Stomach smooth muscle (tissue), 2 donors: Measurements from ENCODE around the gene ANKMY1.

ENCODE experiments used
- H3K27ac ChIP-seq: one replicate; pipeline ENCODE4 v1.7.0; 2013; ENCODE audit warnings: mild to moderate bottlenecking, low read length, inconsistent platforms
- H3K27me3 ChIP-seq, 2 donors: one replicate each; pipeline ENCODE4 v1.7.0; 2013; ENCODE audit warnings: low read length in 2 of 2; ENCODE audit not compliant: insufficient read depth in 2 of 2, control insufficient read depth in 1 of 2
- H3K36me3 ChIP-seq, 2 donors: one replicate each; pipeline ENCODE4 v1.7.0; 2013; ENCODE audit warnings: low read length in 2 of 2; ENCODE audit not compliant: control insufficient read depth in 2 of 2, insufficient read depth in 2 of 2
- H3K4me1 ChIP-seq: one replicate; pipeline ENCODE4 v1.7.0; 2013; ENCODE audit warnings: low read length; ENCODE audit not compliant: control insufficient read depth, insufficient read depth
- H3K4me3 ChIP-seq, 2 donors: one replicate each; pipeline ENCODE4 v1.7.0; 2013; ENCODE audit warnings: low read length in 2 of 2
- H3K9ac ChIP-seq, 2 donors: one replicate each; pipeline ENCODE4 v1.7.0; 2013; ENCODE audit warnings: low read length in 2 of 2, mild to moderate bottlenecking in 1 of 2
- H3K9me3 ChIP-seq, 2 donors: one replicate each; pipeline ENCODE4 v1.7.0; 2013; ENCODE audit warnings: low read length in 2 of 2; ENCODE audit not compliant: control insufficient read depth in 2 of 2
- donor health status: healthy.
- donor health status: Pancreatic carcinoma.

The ANKMY1 gene

GRCh38 chr2:240571314-240571973, 13.7 kb upstream of the ANKMY1 start:
- Histone ChIP-seq H3K4me3 (no peak overlapping the region), H3K9me3 (no peaks in the 10 kb centered on the region), H3K27me3 (no peaks in the 10 kb centered on the region), H3K4me1 (peaks cover 46% of the 10 kb centered on the region), H3K27ac (no peak overlapping the region), H3K36me3 (peaks cover 0 to 8% of the 10 kb centered on the region in 2 donors), H3K9ac (no peak overlapping the region)

GRCh38 chr2:240570531-240571313, 12.9 kb upstream of the ANKMY1 start:
- Histone ChIP-seq H3K9ac (no peak overlapping the region), H3K4me1 (peaks cover 52% of the 10 kb centered on the region), H3K4me3 (peak overlapping the region in 1 of 2 donors; percentile 80)

GRCh38 chr2:240569998-240570530, 12.3 kb upstream of the ANKMY1 start:
- H3K4me3 ChIP-seq, result peak overlapping the region; percentile 54 to 80
- H3K27ac ChIP-seq, result no peak overlapping the region

More at GRCh38 chr2:240570531-240571313, 12.9 kb upstream of the ANKMY1 start:
- no peaks in the 10 kb centered on the region for H3K9me3 ChIP-seq
- H3K36me3 ChIP-seq, result peaks cover 0 to 8% of the 10 kb centered on the region in 2 donors
- H3K27me3 ChIP-seq, result no peaks in the 10 kb centered on the region
- H3K27ac ChIP-seq, result no peak overlapping the region

GRCh38 chr2:240569523-240569997, 11.8 kb upstream of the ANKMY1 start:
- Histone ChIP-seq H3K27ac (peak overlapping the region; percentile 37), H3K9ac (peak overlapping the region in 1 of 2 donors; percentile 69), H3K9me3 (no peaks in the 10 kb centered on the region), H3K4me3 (peak overlapping the region; percentile 54 to 80), H3K27me3 (no peaks in the 10 kb centered on the region), H3K36me3 (peaks cover 0 to 6% of the 10 kb centered on the region in 2 donors), H3K4me1 (peaks cover 58% of the 10 kb centered on the region)

More at GRCh38 chr2:240569998-240570530, 12.3 kb upstream of the ANKMY1 start:
- peaks cover 0 to 8% of the 10 kb centered on the region in 2 donors for H3K36me3 ChIP-seq
- H3K9me3 ChIP-seq, result no peaks in the 10 kb centered on the region
- H3K9ac ChIP-seq, result no peak overlapping the region
- H3K27me3 ChIP-seq, result no peaks in the 10 kb centered on the region
- H3K4me1 ChIP-seq, result peaks cover 58% of the 10 kb centered on the region

GRCh38 chr2:240568678-240569522, 11.1 kb upstream of the ANKMY1 start:
- Histone ChIP-seq H3K9me3 (no peaks in the 10 kb centered on the region), H3K36me3 (peaks cover 0 to 4% of the 10 kb centered on the region in 2 donors), H3K27me3 (no peaks in the 10 kb centered on the region), H3K4me1 (peaks cover 60% of the 10 kb centered on the region), H3K4me3 (peak overlapping the region; percentile 54 to 80), H3K27ac (peak overlapping the region; percentile 37), H3K9ac (peak overlapping the region; percentile 60 to 69)

DNA sequence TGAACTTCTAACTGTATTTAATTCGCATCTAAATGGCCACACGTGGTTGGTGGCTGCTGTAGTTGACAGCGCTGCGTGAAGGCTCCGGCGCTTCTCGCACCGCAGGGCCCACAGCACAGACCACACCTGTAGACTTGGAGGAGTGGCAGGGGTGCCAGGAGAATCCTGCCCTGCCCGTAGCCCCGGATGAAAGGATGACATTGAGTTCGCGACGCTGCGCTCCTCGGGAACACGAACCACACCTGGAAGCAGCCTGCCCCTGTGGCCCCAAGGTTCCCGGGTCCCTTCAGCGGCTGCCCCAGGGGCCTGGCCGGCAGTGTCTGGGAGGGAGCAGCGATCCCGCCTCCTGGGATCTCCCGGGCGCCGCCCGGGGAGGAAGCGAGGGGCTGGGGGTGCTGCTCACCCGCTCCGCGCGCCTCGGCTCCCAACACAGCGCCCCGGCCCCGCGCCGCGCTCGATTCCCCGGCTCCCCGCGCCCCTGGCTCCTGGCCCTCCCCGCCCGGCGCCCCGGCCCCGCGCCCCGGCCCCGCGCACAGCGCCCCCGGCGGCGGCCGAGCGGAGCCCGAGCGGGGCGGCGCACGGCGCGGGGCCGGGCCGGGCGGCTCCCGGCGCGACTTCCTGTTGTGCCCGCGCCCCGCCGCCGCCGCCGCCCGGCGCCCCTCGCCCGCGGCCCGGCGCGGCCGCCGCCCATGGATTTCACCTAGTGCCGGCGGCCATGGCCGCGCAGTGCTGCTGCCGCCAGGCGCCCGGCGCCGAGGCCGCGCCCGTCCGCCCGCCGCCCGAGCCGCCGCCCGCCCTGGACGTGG, 10.3 kb upstream of the ANKMY1 start, which contains the start of gene RNPEPL1:
Gene RNPEPL1, plus strand, starts transcription at position 613 of the 806 bp plus-strand sequence. Its CDS starts 103 bp downstream, at position 716.
- Histone ChIP-seq H3K4me3 (peak within 1 kb of the TSS; percentile 83 to 86), H3K4me1 (peaks cover 60% of the 10 kb centered on the region), H3K9ac (peak within 1 kb of the TSS; percentile 74 to 83), H3K9me3 (no peaks in the 10 kb centered on the region), H3K27me3 (no peaks in the 10 kb centered on the region), H3K27ac (peak within 1 kb of the TSS; percentile 75), H3K36me3 (peaks cover 0 to 3% of the 10 kb centered on the region in 2 donors)

- H3K27me3 ChIP-seq, result no peaks in the 10 kb centered on the region
- H3K4me1 ChIP-seq, result peaks cover 60% of the 10 kb centered on the region
- H3K9me3 ChIP-seq, result no peaks in the 10 kb centered on the region
- H3K9ac ChIP-seq, result peak overlapping the region; percentile 74 to 83
- peak overlapping the region; percentile 83 to 86 for H3K4me3 ChIP-seq
- peak overlapping the region; percentile 75 for H3K27ac ChIP-seq
- peaks cover 0 to 2% of the 10 kb centered on the region in 2 donors for H3K36me3 ChIP-seq
These were observed 9.5 kb upstream of the ANKMY1 start for GRCh38 chr2:240567137-240567871.

GRCh38 chr2:240566203-240567136, 8.7 kb upstream of the ANKMY1 start:
- H3K9me3 ChIP-seq, result no peaks in the 10 kb centered on the region
- peak overlapping the region; percentile 33 to 83 for H3K4me3 ChIP-seq
- no peaks in the 10 kb centered on the region for H3K36me3 ChIP-seq
- H3K27me3 ChIP-seq, result no peaks in the 10 kb centered on the region
- H3K9ac ChIP-seq, result peak overlapping the region; percentile 60 to 83
- H3K4me1 ChIP-seq, result peaks cover 60% of the 10 kb centered on the region
- peak overlapping the region; percentile 75 for H3K27ac ChIP-seq
